H1 (cell line): ENCODE data around the gene GPR21. TPM values are rescaled to one million over a fixed set of nuclear protein-coding genes. Genes with fewer than 3 reads are reported as not detected.

Experiments
- ASH2L ChIP-seq: fragments of 200-600, 300-600 bp; sonication (generic); IDR thresholded peaks from one replicate; pipeline ENCODE4 v1.7.1; 2017; ENCODE audit warnings: low read length
- CHD2 ChIP-seq: IDR thresholded peaks from 2 replicates; pipeline ENCODE4 v1.6.1; 2012; ENCODE audit warnings: low read length, improper control_type of control experiment
- EGR1 ChIP-seq: IDR thresholded peaks from 2 replicates; pipeline ENCODE4 v1.6.1; 2011; ENCODE audit warnings: low read depth, low read length, borderline replicate concordance
- EZH2 ChIP-seq: fragments of 200-600 bp; sonication (generic); IDR thresholded peaks from 2 replicates; pipeline ENCODE4 v1.7.1; 2012; ENCODE audit warnings: low read depth, mild to moderate bottlenecking, moderate library complexity, low read length, inconsistent platforms; ENCODE audit not compliant: severe bottlenecking
- GTF2F1 ChIP-seq: IDR thresholded peaks from 2 replicates; pipeline ENCODE4 v1.6.1; 2012; ENCODE audit warnings: low read depth, low read length, improper control_type of control experiment, borderline replicate concordance
- POLR2AphosphoS5 ChIP-seq: IDR thresholded peaks from 2 replicates; pipeline ENCODE4 v1.6.1; 2011; ENCODE audit warnings: low read depth, low read length
- polyA plus RNA-seq, 7 experiments: library from polyadenylated mRNA; depleted of rRNA in 3 of 7; stranded (reverse) in 5 of 7; unstranded in 2 of 7; fragments of >200 nt in 5 of 7; fragments of 200-250 nt in 2 of 7; gene quantifications; 1 replicate in 5 of 7; 2 replicates in 1 of 7; 4 replicates in 1 of 7; pipeline versions ENCODE4 v1.2.1 to v1.2.3, GENCODE V29; 2011 to 2013; ENCODE audit warnings: missing spikeins in 2 of 7, mixed read lengths in 2 of 7
- total RNA-seq: library from RNA; stranded (reverse); fragmentation: NEBNext Ultra II Directional; extraction: Animal tissue kit (Norgen Biotek cat#: 25700); gene quantifications from 2 replicates; pipeline ENCODE4 v1.2.1, GENCODE V29; 2021

Gene GPR21
- total and polyA plus RNA-seq, 2 of the 8 experiments (the other 6 are each of a cell fraction or from before 2014, with no cell fraction given) = 0.58 to 0.71 TPM

- no peak for TF ChIP-seq EZH2
- no peak for TF ChIP-seq POLR2AphosphoS5
- no peak for TF ChIP-seq EGR1
- no peak for TF ChIP-seq ASH2L
- TF ChIP-seq CHD2 = no peak
- no peak for TF ChIP-seq GTF2F1
- TF ChIP-seq, all 59 proteins: peak for 0
Measured at GRCh38 chr9:123053711-123054110, 20.2 kb downstream of the GPR21 start (continued).
